NCI-H226 (cell line): Measurements from ENCODE around the gene PGM1.

Experiments
- DNase-seq: peaks from one replicate; pipeline ENCODE4 v3.0.0-alpha.2; 2015

The PGM1 gene

GRCh38 chr1:63635681-63636080, 42.5 kb downstream of the PGM1 start:
- DNase-seq, result peak; percentile 36

DNA sequence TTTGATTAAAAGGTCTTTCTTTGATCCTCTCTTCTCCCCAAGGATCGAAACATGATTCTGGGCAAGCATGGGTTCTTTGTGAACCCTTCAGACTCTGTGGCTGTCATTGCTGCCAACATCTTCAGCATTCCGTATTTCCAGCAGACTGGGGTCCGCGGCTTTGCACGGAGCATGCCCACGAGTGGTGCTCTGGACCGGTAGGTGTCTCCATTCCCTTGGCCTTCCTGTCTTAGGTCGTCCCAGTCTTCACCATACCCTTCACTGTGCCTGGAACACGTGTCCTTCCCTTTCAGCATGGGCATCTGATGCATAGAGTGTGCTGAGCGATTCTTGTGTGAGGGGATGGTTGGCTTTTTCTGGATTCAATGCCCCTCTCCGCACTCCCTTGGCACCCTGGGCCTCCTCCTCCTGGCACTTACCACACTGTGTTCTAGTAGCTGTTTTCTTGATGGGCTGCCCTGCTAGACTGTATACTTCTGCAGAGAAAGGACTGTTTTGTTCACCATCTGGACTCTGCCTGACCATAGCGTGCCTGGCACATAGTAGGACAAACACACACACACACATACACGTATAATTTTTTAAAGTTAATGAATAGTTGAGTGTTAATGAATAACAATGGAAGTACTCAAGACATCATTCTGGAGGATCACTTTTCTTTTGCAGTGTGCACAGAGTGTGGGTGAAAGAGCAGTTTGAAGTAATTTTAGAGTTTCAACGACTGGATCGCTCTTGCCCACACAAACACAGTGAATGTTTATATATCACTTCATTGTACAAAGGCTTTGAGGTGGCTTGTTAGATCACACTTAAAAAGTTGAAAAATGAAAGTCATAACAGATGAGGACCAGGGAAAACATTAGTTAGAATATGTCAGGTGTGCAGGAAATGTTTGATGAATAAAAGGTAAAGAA, 43.2 kb downstream of the PGM1 start:
- no peak for DNase-seq

DNA sequence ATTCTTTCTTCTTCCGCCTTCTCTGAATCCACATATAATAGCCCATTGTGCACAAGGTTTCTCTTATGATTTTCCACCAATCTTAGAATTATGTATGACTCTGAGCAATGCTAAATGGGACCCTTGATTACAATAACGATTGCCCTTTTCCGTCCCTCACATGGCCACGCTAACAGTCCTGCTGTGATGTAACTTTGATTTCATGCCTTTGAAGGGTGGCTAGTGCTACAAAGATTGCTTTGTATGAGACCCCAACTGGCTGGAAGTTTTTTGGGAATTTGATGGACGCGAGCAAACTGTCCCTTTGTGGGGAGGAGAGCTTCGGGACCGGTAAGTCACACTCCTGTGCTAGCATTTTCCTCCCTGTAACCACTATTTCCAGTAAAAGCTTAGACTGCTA, 45.3 kb downstream of the PGM1 start:
- DNase-seq, result no peak

DNA sequence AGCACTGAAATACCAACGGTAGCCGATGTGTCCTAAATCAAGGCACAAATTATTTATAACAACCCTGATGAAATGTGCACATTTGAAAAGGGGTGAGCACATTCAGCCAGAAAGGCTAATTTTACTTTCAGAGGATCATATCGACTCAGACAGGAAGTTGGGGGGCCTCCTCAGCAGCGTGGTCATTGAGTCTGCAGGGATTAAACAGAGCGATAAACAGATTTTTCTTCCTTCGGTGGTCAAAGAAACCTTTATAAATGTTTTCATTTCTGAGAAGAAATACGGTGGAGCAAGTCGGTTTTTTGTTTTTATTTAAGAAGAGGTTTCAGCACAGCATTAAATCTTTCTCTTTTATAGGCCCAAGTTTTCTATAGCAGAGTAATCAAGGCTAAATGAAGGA, 45.7 kb downstream of the PGM1 start:
- DNase-seq, result no peak

GRCh38 chr1:63640633-63641567, 47.7 kb downstream of the PGM1 start:
- DNase-seq, result no peak

DNA sequence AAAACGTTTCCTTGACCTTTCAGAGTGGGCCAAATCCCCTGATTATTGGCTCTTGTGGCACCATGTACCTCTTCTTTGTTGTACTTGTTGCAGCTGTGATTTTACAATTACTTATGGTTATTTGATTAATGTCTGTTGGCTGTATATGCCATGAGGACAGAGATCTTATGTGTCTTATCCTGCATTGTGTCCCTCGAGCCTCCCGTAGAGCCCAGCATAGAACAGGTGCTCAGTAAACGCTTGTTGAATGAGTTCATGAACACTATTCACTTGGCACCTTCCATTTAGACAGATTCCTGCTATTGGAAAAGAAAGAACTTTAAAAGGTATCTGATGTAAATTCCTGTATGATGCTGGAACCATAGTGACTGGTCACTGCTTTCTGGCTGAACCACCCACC, 48.4 kb downstream of the PGM1 start:
- DNase-seq, result no peak

DNA sequence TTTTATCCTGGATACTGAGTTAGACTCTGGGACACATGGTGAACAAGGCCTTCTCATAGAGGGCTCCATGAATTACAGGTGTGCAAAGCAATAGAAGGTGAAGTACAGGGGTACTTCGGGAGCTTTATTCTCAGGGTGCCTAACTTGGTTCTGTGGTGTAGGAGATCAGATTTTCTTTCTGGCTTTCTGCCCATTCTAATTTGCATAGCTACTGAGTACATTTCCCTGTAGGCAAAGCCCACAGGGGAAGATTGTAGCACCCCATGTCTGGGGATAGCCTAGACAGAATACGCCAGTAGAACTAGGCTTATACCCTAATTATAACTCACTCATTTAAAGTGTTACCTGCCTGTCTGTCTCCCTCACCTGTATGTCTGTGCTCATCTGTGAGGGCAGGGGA, 49.7 kb downstream of the PGM1 start:
- no peak for DNase-seq

DNA sequence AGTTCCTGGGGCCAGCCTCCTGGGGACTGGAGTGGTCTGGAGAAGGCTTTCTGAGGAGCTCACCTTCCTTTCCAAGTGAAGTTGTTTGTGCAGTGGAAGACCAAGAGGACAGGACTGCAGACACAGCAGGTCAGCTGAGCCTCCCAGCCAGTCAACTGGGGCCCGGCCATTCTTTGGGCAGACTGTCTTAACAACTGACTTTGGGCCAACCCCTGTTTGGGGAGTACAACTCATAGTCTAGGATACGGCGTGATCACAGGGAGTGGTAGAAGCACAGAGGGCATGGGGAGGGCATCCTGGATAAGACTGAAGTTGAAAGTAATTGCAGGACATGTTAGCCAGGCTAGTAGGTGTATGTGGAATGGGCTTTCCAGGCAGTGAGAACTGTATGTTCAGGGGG, 50.3 kb downstream of the PGM1 start:
- no peak for DNase-seq

DNA sequence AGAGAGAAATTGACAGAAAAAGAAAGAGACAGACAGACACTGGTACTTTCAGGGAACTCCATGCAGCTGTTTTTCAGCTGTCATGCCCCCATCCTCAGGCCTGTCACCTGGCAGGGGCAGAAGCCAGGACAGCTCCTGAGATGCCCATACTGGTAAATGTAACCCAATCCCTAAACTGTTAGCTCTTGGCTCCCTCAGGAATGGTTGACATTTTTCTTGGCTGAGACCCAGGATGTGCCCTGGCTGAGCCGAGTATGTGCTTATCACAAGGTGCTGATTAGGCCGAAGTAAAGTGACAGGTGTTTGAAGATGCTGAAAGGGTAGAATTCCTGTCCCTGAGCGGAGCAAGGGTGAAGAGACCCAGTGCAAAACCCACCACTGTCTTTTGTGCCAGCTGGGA, 50.7 kb downstream of the PGM1 start:
- DNase-seq, result no peak

- no peak for DNase-seq
These were observed 52.1 kb downstream of the PGM1 start for GRCh38 chr1:63645317-63645716.

- no peak for DNase-seq
These were observed 55.5 kb downstream of the PGM1 start for GRCh38 chr1:63648689-63649088.

DNA sequence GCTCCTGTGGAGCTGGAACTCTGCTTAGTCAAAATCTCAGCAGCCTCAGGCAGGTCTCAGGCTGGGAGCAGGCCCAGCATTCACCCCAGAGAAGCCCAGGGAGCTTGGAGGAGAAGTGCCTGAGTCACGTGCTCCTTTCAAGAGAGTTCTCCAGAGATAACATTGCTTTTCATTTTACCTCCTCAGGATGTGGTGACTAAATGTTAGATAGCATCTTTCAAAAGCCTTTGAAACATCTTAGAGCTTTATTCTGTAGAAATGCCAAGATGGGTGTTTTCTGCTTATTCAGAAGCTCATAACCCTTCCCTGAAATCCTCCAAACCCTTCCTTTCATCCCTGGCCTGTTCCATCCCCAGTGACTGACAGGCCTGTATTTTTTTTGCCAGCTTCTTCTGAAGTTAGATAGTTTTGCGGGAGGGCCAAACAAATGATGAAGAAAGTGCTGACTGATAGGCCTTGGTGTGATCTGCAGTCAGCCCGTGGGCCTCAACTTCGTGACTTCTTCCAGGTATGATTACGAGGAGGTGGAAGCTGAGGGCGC, 58.0 kb downstream of the PGM1 start:
- peak; percentile 97 for DNase-seq

- DNase-seq, result no peak
These were observed 60.8 kb downstream of the PGM1 start for GRCh38 chr1:63653976-63654375.

DNA sequence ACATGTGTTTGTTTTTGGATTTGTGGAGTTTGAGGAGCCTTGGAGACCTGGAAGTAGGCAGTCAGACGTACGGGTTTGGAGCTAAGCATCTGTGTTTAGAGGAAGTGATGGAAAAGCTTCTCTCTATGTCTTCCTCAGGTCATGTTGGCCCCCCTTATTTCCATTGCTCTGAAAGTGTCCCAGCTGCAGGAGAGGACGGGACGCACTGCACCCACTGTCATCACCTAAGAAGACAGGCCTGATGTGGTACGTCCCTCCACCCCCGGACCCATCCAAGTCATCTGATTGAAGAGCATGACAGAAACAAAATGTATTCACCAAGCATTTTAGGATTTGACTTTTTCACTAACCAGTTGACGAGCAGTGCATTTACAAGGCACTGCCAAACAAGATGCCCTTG, 66.2 kb downstream of the PGM1 start:
- no peak for DNase-seq

- DNase-seq, result peak; percentile 99
These were observed 69.0 kb downstream of the PGM1 start for GRCh38 chr1:63662056-63662836.

DNA sequence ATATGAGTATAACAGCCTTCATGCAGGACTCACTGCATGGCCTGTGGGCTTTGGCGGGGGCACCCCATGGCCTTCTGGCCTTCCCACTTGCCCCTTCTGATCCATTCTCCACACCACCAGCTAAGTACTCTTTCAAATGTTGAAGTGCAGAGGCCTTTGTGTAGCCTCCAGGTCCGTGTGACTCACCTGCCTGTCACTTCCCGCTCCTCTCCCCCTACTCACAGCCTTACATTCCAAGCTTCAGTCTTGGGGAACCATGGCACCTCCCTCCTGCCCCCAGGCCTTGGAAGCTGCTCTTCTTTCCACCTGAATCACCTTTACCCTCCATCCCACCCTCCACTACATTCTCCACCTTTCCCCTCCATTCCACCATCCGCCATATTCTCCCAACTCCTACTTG, 69.6 kb downstream of the PGM1 start:
- DNase-seq, result peak; percentile 93

DNA sequence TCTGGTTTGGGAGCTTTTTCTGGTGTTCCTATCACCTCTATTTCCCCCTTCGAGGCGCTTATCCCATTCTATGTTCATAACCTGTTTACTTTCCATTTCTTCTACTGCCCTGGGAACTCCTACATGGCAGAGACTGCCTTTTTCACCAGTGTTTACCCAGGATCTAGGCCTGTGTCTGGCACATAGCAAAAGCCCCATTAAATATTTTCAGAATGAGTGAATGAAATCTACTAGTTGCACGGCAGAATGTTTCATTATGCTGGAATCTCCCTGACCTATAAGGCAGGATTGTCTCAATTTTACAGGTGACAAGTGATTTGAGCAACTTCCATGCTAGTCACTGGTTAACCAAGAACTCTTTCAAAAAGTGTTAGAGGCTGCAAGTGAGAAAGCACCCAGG, 70.1 kb downstream of the PGM1 start:
- DNase-seq, result peak; percentile 71

GRCh38 chr1:63663873-63664272, 70.7 kb downstream of the PGM1 start:
- DNase-seq, result peak; percentile 17

DNA sequence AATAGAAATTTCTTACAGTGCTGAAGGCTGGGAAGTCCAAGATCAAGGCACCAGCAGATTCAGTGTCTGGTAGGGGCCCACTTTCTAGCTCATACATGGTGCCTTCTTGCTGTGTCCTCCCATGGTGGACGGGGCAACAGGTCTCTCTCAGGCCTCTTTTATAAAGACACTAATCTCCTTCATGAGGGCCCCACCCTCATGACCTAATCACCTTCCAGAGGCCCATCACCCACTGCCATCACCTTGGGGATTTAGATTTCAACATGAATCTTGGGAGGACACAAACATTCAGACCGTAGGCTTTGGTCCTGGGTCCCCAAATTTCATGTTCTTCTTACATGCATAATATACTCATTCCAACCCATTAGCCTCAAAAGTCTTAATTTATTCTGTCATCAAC, 71.5 kb downstream of the PGM1 start:
- DNase-seq, result no peak

DNA sequence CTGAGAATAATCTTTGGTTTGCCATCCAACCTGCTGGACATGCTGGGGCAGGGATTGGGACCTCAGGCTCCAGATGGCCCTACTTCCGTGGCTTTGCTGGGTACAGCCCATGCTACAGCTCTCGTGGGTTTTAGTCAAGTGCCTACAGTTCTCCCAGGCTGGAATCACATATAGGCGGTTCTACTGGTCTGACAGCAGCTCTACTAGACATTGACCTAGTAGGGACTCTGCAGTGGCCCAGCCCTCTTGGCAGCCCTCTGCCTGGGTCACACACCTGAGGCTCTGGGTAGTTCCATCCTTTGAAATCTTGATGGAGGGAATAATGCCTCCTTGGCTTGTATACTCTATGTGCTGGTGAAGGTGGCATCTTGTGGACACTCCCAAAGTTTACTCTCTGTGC, 72.2 kb downstream of the PGM1 start:
- DNase-seq, result no peak

- DNase-seq, result peak; percentile 11
These were observed 72.6 kb downstream of the PGM1 start for GRCh38 chr1:63665824-63666223.

GRCh38 chr1:63668298-63668697, 75.1 kb downstream of the PGM1 start:
- DNase-seq, result no peak
